H1 (cell line): ENCODE results near the gene GRM7. TPM values are rescaled to one million over a fixed set of nuclear protein-coding genes. Genes with fewer than 3 reads are reported as not detected.

Experiments used
- CTCF ChIA-PET: fragments of 300-600 bp; sonication (Branson Sonifier 250); formaldehyde crosslinking; loops from one replicate; lab custom pipeline; 2021; ENCODE audit not compliant: partially characterized antibody; lab: Charles Lee
- POLR2A ChIA-PET: fragments of 300-600 bp; sonication (Branson Sonifier 250); formaldehyde crosslinking; loops from one replicate; lab custom pipeline; 2021; ENCODE audit warnings: inconsistent platforms; ENCODE audit not compliant: partially characterized antibody; lab: Charles Lee
- DNase-seq, 2 experiments: peaks; one replicate each; pipeline versions ENCODE4 v3.0.0 to v3.0.0-alpha.2; 2010 to 2022; ENCODE audit warnings: low spot score in 2 of 2, low read depth in 1 of 2, mixed read lengths in 1 of 2
- FAIRE-seq: peaks from 2 replicates; lab custom pipeline; 2011; peaks lifted over from hg19 to GRCh38; lab: Jason Lieb, UNC
- H2AFZ ChIP-seq: 2 replicates; pipeline ENCODE4 v1.8.1; 2012; ENCODE audit warnings: low read length, inconsistent platforms
- H2AK5ac ChIP-seq: 2 replicates; pipeline ENCODE4 v1.6.1; 2013; ENCODE audit warnings: low read depth, low read length
- H2BK120ac ChIP-seq: replicated peaks from 2 replicates; pipeline ENCODE3; 2013; ENCODE audit warnings: low read depth, low read length, inconsistent platforms
- H2BK12ac ChIP-seq: 2 replicates; pipeline ENCODE4 v1.6.1; 2013; ENCODE audit warnings: low read depth, low read length
- H2BK15ac ChIP-seq: 2 replicates; pipeline ENCODE4 v1.6.1; 2013; ENCODE audit warnings: low read length
- H2BK20ac ChIP-seq: 2 replicates; pipeline ENCODE4 v1.6.1; 2013; ENCODE audit warnings: low read length
- H2BK5ac ChIP-seq: 2 replicates; pipeline ENCODE4 v1.6.1; 2013; ENCODE audit warnings: low read depth, low read length
- H3K14ac ChIP-seq: 2 replicates; pipeline ENCODE4 v1.6.1; 2013; ENCODE audit warnings: inconsistent platforms; ENCODE audit not compliant: insufficient read length
- H3K18ac ChIP-seq: 2 replicates; pipeline ENCODE4 v1.6.1; 2013; ENCODE audit warnings: low read length; ENCODE audit errors: extremely low read depth
- H3K23ac ChIP-seq: 2 replicates; pipeline ENCODE4 v1.6.1; 2013; ENCODE audit warnings: inconsistent platforms; ENCODE audit not compliant: insufficient read length
- H3K23me2 ChIP-seq: 2 replicates; pipeline ENCODE4 v1.6.1; 2013; ENCODE audit warnings: low read depth, low read length
- H3K27ac ChIP-seq: 2 replicates; pipeline ENCODE4 v1.6.1; 2011; ENCODE audit warnings: low read depth, low read length, inconsistent platforms
- H3K27me3 ChIP-seq, 4 experiments: replicated peaks in 1 of 4; 1 replicate in 1 of 4; 2 replicates in 3 of 4; pipeline versions ENCODE4 v1.6.1 to v1.8.1; 2011 to 2013; ENCODE audit warnings: low read length in 3 of 4, mild to moderate bottlenecking in 3 of 4, inconsistent platforms in 2 of 4, mixed read lengths in 2 of 4, moderate library complexity in 1 of 4; ENCODE audit not compliant: control insufficient read depth in 3 of 4, insufficient read depth in 3 of 4; ENCODE audit errors: extremely low read depth in 1 of 4
- H3K36me3 ChIP-seq, 4 experiments: 2 replicates each; pipeline versions ENCODE4 v1.6.1 to v1.8.1; 2011 to 2013; ENCODE audit warnings: mild to moderate bottlenecking in 4 of 4, low read length in 3 of 4, moderate library complexity in 2 of 4, control low read depth in 1 of 4, inconsistent platforms in 1 of 4; ENCODE audit not compliant: insufficient read depth in 4 of 4, control insufficient read depth in 2 of 4
- H3K4ac ChIP-seq: replicated peaks from 2 replicates; pipeline ENCODE3; 2013; ENCODE audit warnings: low read length, low read depth, mixed read lengths, inconsistent platforms; ENCODE audit not compliant: insufficient read length
- H3K4me1 ChIP-seq, 4 experiments: replicated peaks in 1 of 4; 1 replicate in 1 of 4; 2 replicates in 3 of 4; pipeline versions ENCODE4 v1.6.1 to v1.8.1; 2011 to 2013; ENCODE audit warnings: low read length in 3 of 4, inconsistent platforms in 2 of 4, mixed read lengths in 1 of 4; ENCODE audit not compliant: insufficient read depth in 4 of 4, control insufficient read depth in 3 of 4
- H3K4me2 ChIP-seq, 2 experiments: 2 replicates each; pipeline versions ENCODE4 v1.6.1 to v1.8.1; 2011 to 2013; ENCODE audit warnings: low read depth in 2 of 2, low read length in 2 of 2, control low read depth in 1 of 2, inconsistent platforms in 1 of 2, mild to moderate bottlenecking in 1 of 2; ENCODE audit not compliant: insufficient read depth in 1 of 2
- H3K4me3 ChIP-seq, 4 experiments: fragments of 200-600, 300-600 bp in 1 of 4; sonication (generic), shearing (Covaris generic), sonication (Bioruptor Twin) in 1 of 4; 2 replicates each; pipeline versions ENCODE4 v1.5.1 to v1.8.1; 2011 to 2016; ENCODE audit warnings: low read length in 4 of 4, low read depth in 3 of 4, control low read depth in 2 of 4, inconsistent platforms in 2 of 4, mild to moderate bottlenecking in 2 of 4, mixed read lengths in 1 of 4, moderate library complexity in 1 of 4; ENCODE audit not compliant: insufficient read depth in 2 of 4; ENCODE audit errors: extremely low read depth in 1 of 4
- H3K56ac ChIP-seq: replicated peaks from 2 replicates; pipeline ENCODE3; 2013; ENCODE audit warnings: low read depth, mild to moderate bottlenecking, mixed read lengths, low read length, inconsistent platforms; ENCODE audit not compliant: insufficient read length
- H3K79me1 ChIP-seq: 2 replicates; pipeline ENCODE4 v1.6.1; 2013; ENCODE audit warnings: low read depth, low read length, control low read depth
- H3K79me2 ChIP-seq, 2 experiments: 2 replicates each; pipeline versions ENCODE4 v1.6.1 to v1.8.1; 2012 to 2013; ENCODE audit warnings: low read length in 2 of 2, mild to moderate bottlenecking in 2 of 2, inconsistent platforms in 1 of 2; ENCODE audit not compliant: insufficient read depth in 2 of 2, control insufficient read depth in 1 of 2
- H3K9ac ChIP-seq, 4 experiments: replicated peaks in 1 of 4; 1 replicate in 1 of 4; 2 replicates in 3 of 4; pipeline versions ENCODE4 v1.6.1 to v1.8.1; 2011 to 2013; ENCODE audit warnings: low read depth in 3 of 4, low read length in 3 of 4, control low read depth in 2 of 4, mild to moderate bottlenecking in 2 of 4, moderate library complexity in 2 of 4, inconsistent platforms in 1 of 4; ENCODE audit errors: extremely low read depth in 1 of 4
- H3K9me3 ChIP-seq, 2 experiments: 2 replicates each; pipeline versions ENCODE4 v1.6.1 to v1.8.1; 2012 to 2013; ENCODE audit warnings: mild to moderate bottlenecking in 2 of 2, moderate library complexity in 2 of 2, control low read depth in 1 of 2, inconsistent platforms in 1 of 2, low read depth in 1 of 2, low read length in 1 of 2, mixed read lengths in 1 of 2; ENCODE audit not compliant: insufficient read depth in 2 of 2
- H4K20me1 ChIP-seq, 2 experiments: replicated peaks in 1 of 2; 2 replicates each; pipeline versions ENCODE3 to v1.8.1; 2011 to 2013; ENCODE audit warnings: inconsistent platforms in 2 of 2, low read length in 2 of 2, mild to moderate bottlenecking in 1 of 2; ENCODE audit not compliant: insufficient read depth in 2 of 2, control insufficient read depth in 1 of 2
- H4K5ac ChIP-seq: 2 replicates; pipeline ENCODE4 v1.6.1; 2013; ENCODE audit warnings: low read length, low read depth, mixed read lengths, inconsistent platforms; ENCODE audit not compliant: insufficient read length
- H4K8ac ChIP-seq: 2 replicates; pipeline ENCODE4 v1.8.0; 2013; ENCODE audit warnings: mild to moderate bottlenecking, moderate library complexity, low read length, inconsistent platforms; ENCODE audit not compliant: insufficient read depth; ENCODE audit errors: extremely low read depth
- H4K91ac ChIP-seq: replicated peaks from 2 replicates; pipeline ENCODE3; 2013; ENCODE audit warnings: low read length, mixed read lengths, inconsistent platforms; ENCODE audit not compliant: insufficient read length
- WGBS, 2 experiments: shearing (Covaris generic) in 1 of 2; methylation state at CpG; one replicate each; pipeline versions ENCODE4 v1.1.6 to v1.1.7; 2013 to 2015; ENCODE audit warnings: low lambda C conversion rate in 2 of 2, mixed read lengths in 2 of 2, inconsistent platforms in 1 of 2, low coverage in 1 of 2, missing lambda C conversion rate in 1 of 2; ENCODE audit not compliant: insufficient replicate concordance in 2 of 2, insufficient coverage in 1 of 2, insufficient read length in 1 of 2; ENCODE audit errors: extremely low coverage in 1 of 2, missing lambda C conversion rate in 1 of 2; 5-methylcytosine and 5-hydroxymethylcytosine counted together
- polyA plus RNA-seq, 7 experiments: library from polyadenylated mRNA; depleted of rRNA in 3 of 7; stranded (reverse) in 5 of 7; unstranded in 2 of 7; fragments of >200 nt in 5 of 7; fragments of 200-250 nt in 2 of 7; gene quantifications; 1 replicate in 5 of 7; 2 replicates in 1 of 7; 4 replicates in 1 of 7; pipeline versions ENCODE4 v1.2.1 to v1.2.3, GENCODE V29; 2011 to 2013; ENCODE audit warnings: missing spikeins in 2 of 7, mixed read lengths in 2 of 7
- total RNA-seq: library from RNA; stranded (reverse); fragmentation: NEBNext Ultra II Directional; extraction: Animal tissue kit (Norgen Biotek cat#: 25700); gene quantifications from 2 replicates; pipeline ENCODE4 v1.2.1, GENCODE V29; 2021

The GRM7 gene
- total and polyA plus RNA-seq, 2 of the 8 experiments (the other 6 are each of a cell fraction or from before 2014, with no cell fraction given) = 0.17 to 0.24 TPM

GRCh38 chr3:7074217-7074616 is 213.3 kb downstream of the GRM7 start:
- no peaks in the 10 kb centered on the region for H3K4me1 ChIP-seq
- no peak overlapping the region for H2BK5ac ChIP-seq
- H3K79me1 ChIP-seq = no peaks in the 10 kb centered on the region
- H3K23ac ChIP-seq = no peak overlapping the region
- H3K14ac ChIP-seq = no peak overlapping the region
- DNase-seq = no peak
- WGBS, 2 experiments = 90% methylated on average over 3 of the region's 3 CpGs; no CpG with 5 or more reads in 1 of the 2 experiments
- no peak overlapping the region for H3K4me3 ChIP-seq
- no peak overlapping the region for H3K27ac ChIP-seq
- H4K91ac ChIP-seq = no peak overlapping the region
- H2BK20ac ChIP-seq = no peak overlapping the region
- H2BK15ac ChIP-seq = no peak overlapping the region
- no peaks in the 10 kb centered on the region for H3K27me3 ChIP-seq
- no peak overlapping the region for H3K4ac ChIP-seq
- ChIA-PET CTCF (interaction anchor here (0.5 to 3.3 kb wide), 3 partner anchors 11 to 272 kb away, joined by 3 to 11 read pairs (median 3); no protein-coding TSS in a partner anchor), POLR2A (no interaction called here)
- no peak overlapping the region for H2AK5ac ChIP-seq
- no peak overlapping the region for H4K5ac ChIP-seq
- no peak overlapping the region for H2AFZ ChIP-seq
- H4K8ac ChIP-seq = no peak overlapping the region
- H3K4me2 ChIP-seq = no peak overlapping the region
- no peaks in the 10 kb centered on the region for H3K79me2 ChIP-seq
- no peak overlapping the region for H2BK12ac ChIP-seq
- H3K36me3 ChIP-seq = no peaks in the 10 kb centered on the region
- no peak overlapping the region for H3K56ac ChIP-seq
- H4K20me1 ChIP-seq = no peaks in the 10 kb centered on the region
- H3K23me2 ChIP-seq = no peaks in the 10 kb centered on the region
- no peak overlapping the region for H3K9ac ChIP-seq
- H3K9me3 ChIP-seq = no peaks in the 10 kb centered on the region
- FAIRE-seq = no peak
- H2BK120ac ChIP-seq = no peak overlapping the region
- no peak overlapping the region for H3K18ac ChIP-seq
